Adrenal gland (tissue), 5 donors: Measurements from ENCODE around the gene VANGL2.

Experiments
- POLR2A ChIP-seq, 2 donors: fragments of 450-650 bp; IDR thresholded peaks; one replicate each; pipeline ENCODE4 v1.6.1; 2017; ENCODE audit warnings: antibody characterized with exemption in 2 of 2, mild to moderate bottlenecking in 2 of 2, moderate library complexity in 1 of 2
- TF ChIP-seq, protein P1 (sequence below), 6 experiments: fragments of 450-650 bp in 4 of 6; fragments of 200-600 bp in 2 of 6; sonication (generic) in 1 of 6; IDR thresholded peaks; 1 replicate in 5 of 6; 2 replicates in 1 of 6; pipeline versions ENCODE4 v1.5.1 to v1.8.0; 2016 to 2021; ENCODE audit warnings: antibody characterized with exemption in 6 of 6, mild to moderate bottlenecking in 2 of 6, moderate library complexity in 1 of 6
- donor health status: DM: no; HTN: no; CAD: no.

DNA sequence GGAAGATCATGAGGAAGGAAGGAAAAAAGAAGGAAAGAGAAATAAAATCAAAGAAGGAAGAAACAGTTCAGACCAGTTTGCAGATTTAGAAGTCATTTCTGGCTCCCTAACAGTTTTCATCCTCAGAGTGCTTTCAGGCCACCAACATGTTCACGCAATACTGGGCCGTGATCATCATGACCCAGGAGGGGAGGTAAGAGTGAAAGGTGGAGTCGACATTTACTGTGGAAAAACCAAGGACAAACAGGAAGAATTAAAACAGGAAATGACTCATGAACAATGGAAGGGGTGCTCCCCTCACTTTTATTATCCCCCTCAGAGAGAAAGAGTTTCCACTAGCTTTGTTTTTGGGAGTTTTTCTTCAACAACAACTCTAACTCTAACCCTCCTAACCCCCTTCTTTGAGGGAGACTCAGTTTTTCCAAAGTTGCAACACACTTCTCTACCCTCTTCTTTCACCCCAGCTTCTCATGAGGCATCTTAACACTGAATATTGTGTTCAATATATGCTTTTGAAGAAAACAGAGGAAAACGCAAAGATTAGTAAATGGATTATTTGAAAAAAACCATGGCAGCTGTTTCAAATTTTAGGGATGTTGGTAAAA is 60.4 kb downstream of the VANGL2 start:
- TF ChIP-seq, protein P1, sequence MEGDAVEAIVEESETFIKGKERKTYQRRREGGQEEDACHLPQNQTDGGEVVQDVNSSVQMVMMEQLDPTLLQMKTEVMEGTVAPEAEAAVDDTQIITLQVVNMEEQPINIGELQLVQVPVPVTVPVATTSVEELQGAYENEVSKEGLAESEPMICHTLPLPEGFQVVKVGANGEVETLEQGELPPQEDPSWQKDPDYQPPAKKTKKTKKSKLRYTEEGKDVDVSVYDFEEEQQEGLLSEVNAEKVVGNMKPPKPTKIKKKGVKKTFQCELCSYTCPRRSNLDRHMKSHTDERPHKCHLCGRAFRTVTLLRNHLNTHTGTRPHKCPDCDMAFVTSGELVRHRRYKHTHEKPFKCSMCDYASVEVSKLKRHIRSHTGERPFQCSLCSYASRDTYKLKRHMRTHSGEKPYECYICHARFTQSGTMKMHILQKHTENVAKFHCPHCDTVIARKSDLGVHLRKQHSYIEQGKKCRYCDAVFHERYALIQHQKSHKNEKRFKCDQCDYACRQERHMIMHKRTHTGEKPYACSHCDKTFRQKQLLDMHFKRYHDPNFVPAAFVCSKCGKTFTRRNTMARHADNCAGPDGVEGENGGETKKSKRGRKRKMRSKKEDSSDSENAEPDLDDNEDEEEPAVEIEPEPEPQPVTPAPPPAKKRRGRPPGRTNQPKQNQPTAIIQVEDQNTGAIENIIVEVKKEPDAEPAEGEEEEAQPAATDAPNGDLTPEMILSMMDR (IDR thresholded peaks at IDR 0.05): no peak
- no peak for TF ChIP-seq POLR2A (IDR thresholded peaks at IDR 0.05)
